ENCODE data around the gene KCNIP1. TPM values are rescaled to one million over a fixed set of nuclear protein-coding genes. Genes with fewer than 3 reads are reported as not detected.

The KCNIP1 gene
- total and polyA plus RNA-seq, 9 of the 15 experiments (the other 6 are each of a cell fraction or from before 2014, with no cell fraction given), result not detected

GRCh38 chr5:170630711-170631141, 126.9 kb downstream of the KCNIP1 start (continued):
- TF ChIP-seq JUND (IDR thresholded peaks at IDR 0.05; ENCODE audit: borderline replicate concordance, low read depth, low read length) (no peak; the same call in 1 of the 2 replicates), JUND (tag; IDR thresholded peaks at IDR 0.05; ENCODE audit: borderline replicate concordance, low read depth, low read length) (0 out of 3 replicates have a peak, but pooled peaks have one; percentile 46), TEAD4 (IDR thresholded peaks at IDR 0.05; ENCODE audit: low read length) (peak; percentile 75), TEAD4 (CRISPR knock-in tag; IDR thresholded peaks at IDR 0.05; ENCODE audit: borderline replicate concordance) (no peak), ZBTB33 (CRISPR knock-in tag; IDR thresholded peaks at IDR 0.05) (no peak)

GRCh38 chr5:170631466-170632195, 127.8 kb downstream of the KCNIP1 start:
- no peak overlapping the region for H3K4me2 ChIP-seq (ENCODE audit: insufficient read depth, low read length)
- TF ChIP-seq E4F1 (CRISPR knock-in tag; IDR thresholded peaks at IDR 0.05; ENCODE audit: borderline replicate concordance) (no peak), RBM25 (IDR thresholded peaks at IDR 0.05; ENCODE audit: low read depth, low read length, severe bottlenecking) (no peak), RBBP5 (IDR thresholded peaks at IDR 0.05; ENCODE audit: borderline replicate concordance, insufficient read depth, low read length, poor library complexity, severe bottlenecking) (no peak), MIER1 (IDR thresholded peaks at IDR 0.05; ENCODE audit: low read depth) (no peak), E2F6 (IDR thresholded peaks at IDR 0.05; ENCODE audit: borderline replicate concordance in 1 of 2, extremely low read depth in 1 of 2, insufficient read depth in 1 of 2, insufficient read length in 1 of 2, low read depth in 1 of 2, low read length in 1 of 2, poor library complexity in 1 of 2, severe bottlenecking in 1 of 2) (peak in 1 of 2 experiments; percentile 26), FOXA1 (IDR thresholded peaks at IDR 0.05; ENCODE audit: borderline replicate concordance) (no peak), SMAD3 (CRISPR knock-in tag; conservative IDR thresholded peaks at IDR 0.05) (no peak), U2AF1 (optimal IDR thresholded peaks at IDR 0.05; ENCODE audit: low read depth, low read length) (no peak)

More at GRCh38 chr5:170631466-170632195, 127.8 kb downstream of the KCNIP1 start:
- ChIA-PET POLR2A (interaction anchor here (0.6 kb wide), 2 partner anchors 121 to 197 kb away, joined by 3 read pairs; no protein-coding TSS in a partner anchor), CTCF (ENCODE audit: low intra/inter-chr PET ratio) (interaction anchor here (0.6 to 1.9 kb wide), 3 partner anchors 28 to 837 kb away, joined by 3 to 5 read pairs (median 3); no protein-coding TSS in a partner anchor)
- 2% methylated on average over 14 of the region's 16 CpGs for WGBS (ENCODE audit: insufficient coverage, low coverage, missing lambda C conversion rate)
- H3K36me3 ChIP-seq (ENCODE audit: control insufficient read depth, insufficient read depth, low read length), result no peaks in the 10 kb centered on the region
- DNase-seq (ENCODE audit: extremely low read depth in 1 of 4, low spot score in 3 of 4) (peak; percentile 22 to 36 (median 26)), FAIRE-seq (no peak), ATAC-seq (peak; percentile 74)
- no peak overlapping the region for H3K9ac ChIP-seq (ENCODE audit: insufficient read depth in 1 of 2, low read depth in 2 of 2, low read length in 2 of 2)
- peaks cover 0 to 13% of the 10 kb centered on the region in 2 experiments; a peak in 1 of 5 replicates for H3K27me3 ChIP-seq (ENCODE audit: control insufficient read depth in 2 of 2, insufficient read depth in 2 of 2, low read length in 2 of 2)
- BruUV-seq (replicated peaks), result no TSS peak
- H4K20me1 ChIP-seq (replicated peaks; ENCODE audit: control insufficient read depth, insufficient read depth, low read length), result peaks cover 22% of the 10 kb centered on the region
- peaks cover 4 to 11% of the 10 kb centered on the region in 2 experiments; a peak in 4 of 5 replicates for H3K4me1 ChIP-seq (replicated peaks in 1 of 2; ENCODE audit: control insufficient read depth in 2 of 2, insufficient read depth in 2 of 2, low read length in 2 of 2)
- in situ Hi-C loops (cut with MboI) (no loop called here), intact Hi-C loops (cut with micrococcal nuclease) (no loop called here)
- no peaks in the 10 kb centered on the region for H3K9me1 ChIP-seq (ENCODE audit: control insufficient read depth, insufficient read depth, low read length)
- H2AFZ ChIP-seq (ENCODE audit: low read depth, low read length), result no peak overlapping the region
- H3K4me3 ChIP-seq, result no peak overlapping the region
- no peaks in the 10 kb centered on the region for H3K79me2 ChIP-seq (ENCODE audit: control insufficient read depth, insufficient read depth, low read length)
- H3K27ac ChIP-seq (ENCODE audit: extremely low read depth, low read depth, low read length), result no peak overlapping the region
- no peaks in the 10 kb centered on the region for H3K9me3 ChIP-seq (replicated peaks; ENCODE audit: control insufficient read depth, insufficient read depth, low read depth, low read length)
